ENCODE data around the gene SPTAN1. TPM values are rescaled to one million over a fixed set of nuclear protein-coding genes. Genes with fewer than 3 reads are reported as not detected.

SPTAN1 gene
- total RNA-seq, 2 experiments from 2014 or later: 162 to 166 TPM

Other genes with a start within 250 kb of the SPTAN1 start
- 10 to 100 TPM; 45.2 to 47.8 TPM for gene TRUB2, start 230.1 kb upstream of the SPTAN1 start, total RNA-seq
- gene COQ4, start 229.7 kb upstream of the SPTAN1 start, total RNA-seq: 10 to 100 TPM; 47.5 to 52.3 TPM
- 10 to 100 TPM; 37.5 to 39.8 TPM for gene SLC27A4, start 212.1 kb upstream of the SPTAN1 start, total RNA-seq
- 10 to 100 TPM; 87.5 to 93.8 TPM for gene URM1, start 181.2 kb upstream of the SPTAN1 start, total RNA-seq
- gene CERCAM, start 131.7 kb upstream of the SPTAN1 start, total RNA-seq: 1 to 10 TPM; 2.2 to 2.3 TPM
- gene ODF2, start 96.6 kb upstream of the SPTAN1 start, total RNA-seq: 10 to 100 TPM; 72.4 to 73.4 TPM
- 10 to 100 TPM; 46.3 to 46.9 TPM for gene GLE1, start 47.9 kb upstream of the SPTAN1 start, total RNA-seq
- 10 to 100 TPM; 56.9 to 59.7 TPM for gene DYNC2I2, start 104.3 kb downstream of the SPTAN1 start, total RNA-seq
- 100 to 1,000 TPM; 920 to 929 TPM for gene SET, start 136.6 kb downstream of the SPTAN1 start, total RNA-seq
- 10 to 100 TPM in 1 of 2 experiments, 1 to 10 TPM in 1; 8.4 to 10.2 TPM for gene PKN3, start 149.9 kb downstream of the SPTAN1 start, total RNA-seq
- gene ZDHHC12, start 171.5 kb downstream of the SPTAN1 start, total RNA-seq: 10 to 100 TPM; 65.5 to 66.0 TPM
- gene ZER1, start 219.3 kb downstream of the SPTAN1 start, total RNA-seq: 10 to 100 TPM; 16.9 to 17.3 TPM
- 10 to 100 TPM; 18.7 to 19.6 TPM for gene TBC1D13, start 234.7 kb downstream of the SPTAN1 start, total RNA-seq